Ectodermal cell (in vitro differentiated cells): Measurements from ENCODE around the gene PGBD5.

Experiments
- H3K27ac ChIP-seq: 2 replicates; pipeline ENCODE4 v1.7.0; 2013; ENCODE audit warnings: mild to moderate bottlenecking, low read depth, low read length; ENCODE audit not compliant: insufficient read depth, poor library complexity, severe bottlenecking
- H3K27me3 ChIP-seq: 2 replicates; pipeline ENCODE4 v1.7.0; 2013; ENCODE audit warnings: mild to moderate bottlenecking, low read length; ENCODE audit not compliant: insufficient read depth, control insufficient read depth, poor library complexity, severe bottlenecking
- H3K36me3 ChIP-seq: one replicate; pipeline ENCODE4 v1.7.0; 2013; ENCODE audit warnings: low read length; ENCODE audit not compliant: control insufficient read depth, insufficient read depth
- H3K4me1 ChIP-seq: one replicate; pipeline ENCODE4 v1.7.0; 2013; ENCODE audit warnings: low read length; ENCODE audit not compliant: control insufficient read depth, insufficient read depth
- H3K4me3 ChIP-seq: 2 replicates; pipeline ENCODE4 v1.7.0; 2013; ENCODE audit warnings: low read depth, low read length, control low read depth; ENCODE audit not compliant: insufficient read depth
- H3K9me3 ChIP-seq: 2 replicates; pipeline ENCODE4 v1.7.0; 2013; ENCODE audit warnings: mild to moderate bottlenecking, low read length, moderate library complexity; ENCODE audit not compliant: control insufficient read depth
- WGBS, 2 experiments: methylation state at CpG; one replicate each; pipeline ENCODE4 v1.1.7; 2013; ENCODE audit warnings: missing lambda C conversion rate in 2 of 2; 5-methylcytosine and 5-hydroxymethylcytosine counted together

Gene PGBD5

DNA sequence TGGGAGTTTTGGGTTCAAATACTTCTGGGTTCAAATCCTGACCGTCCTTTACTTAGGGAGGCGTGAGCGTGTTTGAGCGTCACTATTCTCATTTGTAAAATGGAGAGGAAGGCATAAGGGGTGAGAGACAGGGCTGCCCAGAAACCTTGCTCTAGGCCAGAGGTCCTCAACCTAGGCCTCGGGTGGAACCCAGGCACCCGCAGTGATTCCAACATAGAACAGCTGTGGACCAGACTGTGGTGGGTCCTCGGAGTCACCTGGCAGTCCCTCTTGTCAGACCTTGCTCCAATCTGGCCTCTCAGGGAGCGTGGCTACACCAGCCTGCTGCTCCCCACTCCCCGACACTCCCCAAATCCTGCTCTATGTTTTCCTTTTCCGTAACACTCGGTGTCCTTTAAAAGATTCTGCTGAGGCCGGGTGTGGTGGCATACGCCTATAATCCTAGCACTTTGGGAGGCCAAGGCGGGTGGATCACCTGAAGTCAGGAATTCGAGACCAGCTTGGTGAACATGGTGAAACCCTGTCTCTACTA, 116.4 kb downstream of the PGBD5 start:
- Histone ChIP-seq H3K4me3 (no peak overlapping the region), H3K27me3 (no peaks in the 10 kb centered on the region), H3K36me3 (no peaks in the 10 kb centered on the region), H3K9me3 (no peaks in the 10 kb centered on the region), H3K4me1 (peaks cover 4% of the 10 kb centered on the region), H3K27ac (no peak overlapping the region)
- WGBS, 2 experiments: 90 to 92% methylated on average over 15 of the region's 15 CpGs

DNA sequence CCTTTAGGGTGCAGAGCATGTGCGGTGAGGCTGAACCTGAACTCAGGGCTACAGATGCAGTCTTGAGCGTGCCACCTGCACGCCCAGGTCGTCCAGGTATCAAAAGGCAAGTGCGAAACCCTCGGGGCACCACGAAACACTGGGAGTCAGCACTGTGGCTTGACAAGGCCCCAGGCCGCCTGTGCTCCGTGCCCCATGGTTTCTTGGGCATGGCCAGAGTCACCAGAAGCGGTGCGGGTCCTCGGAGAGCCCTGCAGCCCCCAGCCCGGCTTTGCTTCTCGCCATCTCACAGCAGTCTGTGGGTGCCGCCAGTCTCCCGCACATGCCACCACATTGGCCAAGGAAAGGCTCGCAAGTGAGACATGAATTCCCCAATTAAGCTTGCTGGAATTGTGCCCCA, 117.3 kb downstream of the PGBD5 start:
- Histone ChIP-seq H3K36me3 (no peaks in the 10 kb centered on the region), H3K4me3 (no peak overlapping the region), H3K9me3 (no peaks in the 10 kb centered on the region), H3K4me1 (peaks cover 4% of the 10 kb centered on the region), H3K27ac (no peak overlapping the region), H3K27me3 (no peaks in the 10 kb centered on the region)
- 94 to 97% methylated on average over 17 of the region's 17 CpGs for WGBS, 2 experiments

DNA sequence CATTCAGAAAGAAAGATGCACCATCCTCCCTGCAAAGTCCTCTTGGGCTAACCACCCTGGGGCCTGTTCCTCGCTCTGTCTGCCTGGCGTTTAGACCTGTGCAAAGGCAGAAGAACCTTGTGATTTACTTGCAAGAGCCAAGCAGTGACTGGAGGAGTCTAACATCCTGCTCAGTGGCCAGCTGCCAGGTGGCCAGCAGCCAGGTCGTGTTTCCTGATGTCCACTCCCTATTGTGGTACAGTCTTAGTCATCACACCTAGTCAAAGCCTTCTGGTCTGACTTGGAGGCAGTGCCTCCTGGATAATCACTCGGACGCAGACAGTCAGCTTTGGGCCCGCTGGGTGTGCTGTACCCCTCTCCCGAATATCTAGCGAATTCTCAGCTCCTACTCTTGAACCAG, 118.1 kb downstream of the PGBD5 start:
- Histone ChIP-seq H3K4me1 (peaks cover 4% of the 10 kb centered on the region), H3K36me3 (no peaks in the 10 kb centered on the region), H3K9me3 (no peaks in the 10 kb centered on the region), H3K4me3 (no peak overlapping the region), H3K27me3 (no peaks in the 10 kb centered on the region), H3K27ac (no peak overlapping the region)
- WGBS, 2 experiments: 91 to 93% methylated on average over 8 of the region's 8 CpGs

DNA sequence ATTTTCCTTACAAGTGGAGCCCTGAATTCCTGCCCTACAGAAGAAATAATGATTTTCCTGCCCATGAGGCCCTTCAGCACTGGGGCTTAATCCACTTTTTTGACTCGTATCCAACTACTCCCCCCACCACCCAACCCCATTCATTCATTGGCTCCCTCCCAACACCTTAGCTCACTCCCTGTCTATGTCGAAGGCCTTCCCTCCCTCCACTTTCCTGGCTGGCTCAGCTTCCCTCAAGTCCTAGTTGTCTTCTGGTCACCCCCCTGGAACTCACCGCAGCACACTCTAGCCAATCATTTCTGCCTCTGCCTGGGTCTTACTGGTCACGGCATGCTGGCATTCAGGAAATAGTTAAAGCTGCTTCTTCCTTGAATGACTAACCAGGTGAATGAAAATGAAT, 118.9 kb downstream of the PGBD5 start:
- Histone ChIP-seq H3K9me3 (no peaks in the 10 kb centered on the region), H3K4me3 (no peak overlapping the region), H3K36me3 (no peaks in the 10 kb centered on the region), H3K4me1 (peaks cover 4% of the 10 kb centered on the region), H3K27ac (no peak overlapping the region), H3K27me3 (no peaks in the 10 kb centered on the region)
- WGBS, 2 experiments: 66 to 72% methylated on average over 4 of the region's 4 CpGs

DNA sequence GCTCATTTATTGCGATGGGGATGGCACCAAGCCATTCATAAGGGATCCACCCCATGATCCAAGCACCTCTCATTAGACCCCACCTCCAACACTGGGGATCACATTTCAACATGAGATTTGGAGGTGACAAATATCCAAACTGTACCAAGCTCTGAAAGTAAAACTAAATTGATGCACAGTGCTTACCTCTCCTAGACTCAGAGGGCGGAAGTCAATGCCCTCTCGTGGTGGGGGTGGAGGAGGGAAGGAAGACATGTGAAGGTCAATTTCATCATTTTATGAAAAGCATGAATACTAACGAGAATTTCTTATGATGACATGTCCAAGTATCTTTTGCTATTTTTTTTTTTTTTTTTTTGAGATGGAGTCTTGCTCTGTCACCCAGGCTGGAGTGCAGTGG, 120.0 kb downstream of the PGBD5 start:
- H3K9me3 ChIP-seq: no peaks in the 10 kb centered on the region
- peaks cover 4% of the 10 kb centered on the region for H3K4me1 ChIP-seq
- H3K27ac ChIP-seq: no peak overlapping the region
- no peaks in the 10 kb centered on the region for H3K36me3 ChIP-seq
- H3K4me3 ChIP-seq: no peak overlapping the region
- no peaks in the 10 kb centered on the region for H3K27me3 ChIP-seq
- 94 to 99% methylated on average over 4 of the region's 4 CpGs for whole genome bisulfite sequencing, 2 experiments

DNA sequence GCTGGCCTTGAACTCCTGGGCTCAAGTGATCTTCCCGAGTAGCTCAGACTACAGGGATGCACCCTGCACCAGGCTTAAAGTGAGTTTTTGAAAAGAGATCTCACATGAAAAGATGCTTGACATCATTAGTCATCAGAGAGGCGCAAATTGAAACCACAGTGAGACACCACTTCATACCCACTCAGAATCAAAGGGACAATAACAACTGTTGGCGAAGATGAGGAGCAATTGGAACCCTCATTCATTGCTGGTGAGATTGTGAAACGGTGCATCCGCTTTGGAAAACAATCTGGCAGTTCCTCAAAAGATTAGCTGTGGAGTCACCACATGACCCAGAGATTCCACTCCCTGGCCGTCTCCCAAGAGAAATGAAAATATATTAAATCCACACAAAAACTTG, 122.3 kb downstream of the PGBD5 start:
- H3K9me3 ChIP-seq: no peaks in the 10 kb centered on the region
- no peaks in the 10 kb centered on the region for H3K36me3 ChIP-seq
- no peak overlapping the region for H3K27ac ChIP-seq
- no peaks in the 10 kb centered on the region for H3K27me3 ChIP-seq
- H3K4me3 ChIP-seq: no peak overlapping the region
- WGBS, 2 experiments: 90 to 94% methylated on average over 6 of the region's 6 CpGs
- H3K4me1 ChIP-seq: peaks cover 4% of the 10 kb centered on the region

DNA sequence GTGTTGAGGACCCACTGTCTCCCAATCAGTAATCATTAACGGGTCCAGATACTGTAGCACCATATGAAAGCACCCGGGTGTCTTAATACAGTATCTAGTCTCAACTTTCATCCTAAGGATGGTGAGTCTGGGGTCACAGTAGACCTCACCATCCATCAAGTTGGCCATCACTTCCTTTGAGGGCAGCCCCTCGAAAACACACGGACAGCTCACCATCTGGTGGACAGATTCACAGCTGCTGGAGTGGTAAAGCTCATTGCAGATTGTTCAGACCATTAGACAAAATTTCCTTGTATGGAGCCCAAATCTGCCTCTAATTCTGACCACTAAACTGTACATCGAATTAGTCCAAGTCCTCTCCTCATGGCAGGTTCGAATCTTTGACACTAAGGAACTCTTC, 123.1 kb downstream of the PGBD5 start:
- Histone ChIP-seq H3K4me1 (peaks cover 4% of the 10 kb centered on the region), H3K36me3 (no peaks in the 10 kb centered on the region), H3K4me3 (no peak overlapping the region), H3K27me3 (no peaks in the 10 kb centered on the region), H3K9me3 (no peaks in the 10 kb centered on the region), H3K27ac (no peak overlapping the region)
- WGBS, 2 experiments: 94 to 97% methylated on average over 6 of the region's 6 CpGs

DNA sequence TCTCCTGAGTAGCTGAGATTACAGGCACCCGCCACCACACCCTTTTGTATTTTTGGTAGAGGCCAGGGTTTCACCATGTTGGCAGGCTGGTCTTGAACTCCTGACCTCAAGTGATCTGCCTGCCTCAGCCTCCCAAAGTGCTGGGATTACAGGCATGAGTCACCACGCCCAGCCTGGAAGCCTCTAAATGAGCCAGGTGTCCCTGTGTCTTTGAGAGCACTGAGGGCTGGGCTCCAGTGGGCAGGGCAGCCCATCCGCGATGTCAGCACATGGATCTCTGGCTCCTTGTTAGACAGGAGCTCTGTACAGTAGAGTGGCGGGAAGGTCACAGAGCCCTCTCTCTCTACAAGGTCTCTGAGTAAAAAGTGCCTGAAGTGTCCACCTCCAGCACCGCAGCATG, 124.3 kb downstream of the PGBD5 start:
- 94 to 96% methylated on average over 6 of the region's 6 CpGs for WGBS, 2 experiments
- no peaks in the 10 kb centered on the region for H3K9me3 ChIP-seq
- H3K4me3 ChIP-seq: no peak overlapping the region
- H3K27me3 ChIP-seq: no peaks in the 10 kb centered on the region
- no peaks in the 10 kb centered on the region for H3K36me3 ChIP-seq
- H3K27ac ChIP-seq: no peak overlapping the region
- H3K4me1 ChIP-seq: no peaks in the 10 kb centered on the region

DNA sequence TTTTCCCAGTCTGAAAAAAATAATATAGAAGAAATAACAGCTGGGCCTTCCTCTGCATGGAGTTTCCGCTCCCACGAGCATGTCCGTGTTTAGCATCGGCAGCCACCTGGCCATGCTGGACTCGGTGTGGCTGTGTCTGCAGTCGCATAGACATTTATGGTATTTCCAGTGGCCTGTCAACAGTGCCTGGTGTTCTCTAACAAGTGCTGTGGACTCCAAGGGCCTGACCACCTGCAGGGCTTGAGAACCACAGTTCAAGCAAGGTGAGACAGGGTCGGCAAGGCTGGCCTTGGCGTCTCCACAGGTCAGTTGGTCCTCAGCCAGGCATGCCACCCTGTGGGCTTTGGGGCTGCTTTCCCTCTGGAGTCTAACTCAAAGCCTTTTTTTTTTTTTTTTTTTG, 124.8 kb downstream of the PGBD5 start:
- no peaks in the 10 kb centered on the region for H3K9me3 ChIP-seq
- H3K4me1 ChIP-seq: no peaks in the 10 kb centered on the region
- H3K36me3 ChIP-seq: no peaks in the 10 kb centered on the region
- WGBS, 2 experiments: 94 to 96% methylated on average over 8 of the region's 8 CpGs
- H3K27ac ChIP-seq: no peak overlapping the region
- no peak overlapping the region for H3K4me3 ChIP-seq
- H3K27me3 ChIP-seq: no peaks in the 10 kb centered on the region

DNA sequence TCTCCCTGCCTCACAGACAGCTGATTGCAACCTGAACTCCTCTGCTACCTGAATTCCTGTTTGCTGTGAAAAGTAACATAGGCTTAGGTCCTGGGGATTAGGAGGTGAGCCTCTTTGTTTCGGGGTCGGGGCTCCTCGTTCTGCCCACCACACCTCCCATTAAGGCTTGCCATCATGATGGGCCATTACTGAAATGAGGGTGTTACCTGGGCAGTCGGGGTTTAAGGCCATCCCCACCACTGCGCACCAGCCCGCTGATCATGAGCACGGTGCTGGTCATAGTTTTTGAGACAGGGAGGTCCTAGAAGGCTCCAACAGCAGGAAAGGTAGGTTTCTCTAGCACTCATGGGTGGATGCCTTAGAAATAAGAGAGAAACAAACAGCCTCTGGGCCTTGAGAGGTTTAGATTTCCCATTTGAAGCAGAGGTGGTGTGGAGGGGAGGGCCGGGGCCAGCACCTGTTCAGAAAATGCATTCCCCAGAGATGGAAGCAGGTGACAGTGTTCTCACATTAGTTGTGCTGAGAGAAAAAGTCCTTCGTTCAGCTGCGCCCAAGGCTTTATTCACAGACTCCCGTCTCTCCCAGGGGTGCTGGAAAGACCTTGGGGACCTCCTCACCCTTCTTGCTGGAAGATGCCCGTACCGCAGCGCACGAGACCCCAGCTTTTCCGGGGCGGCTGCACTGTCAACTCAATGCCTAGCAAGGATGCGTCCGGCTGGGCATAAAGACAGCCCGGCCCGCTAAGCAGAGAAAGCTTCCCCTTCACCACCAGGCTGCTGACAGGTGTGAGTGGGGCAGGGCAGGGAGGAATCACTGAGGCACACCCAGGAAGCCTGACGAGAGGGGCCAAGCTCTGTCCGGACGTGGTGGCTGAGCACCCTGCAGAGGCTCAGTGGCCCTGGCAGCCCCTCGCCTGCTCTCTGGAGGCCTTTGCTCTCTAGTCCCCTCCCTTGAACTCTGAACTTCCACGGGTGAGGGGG, 125.5 kb downstream of the PGBD5 start:
- Histone ChIP-seq H3K9me3 (no peaks in the 10 kb centered on the region), H3K4me3 (no peak overlapping the region), H3K27ac (no peak overlapping the region), H3K27me3 (no peaks in the 10 kb centered on the region), H3K36me3 (no peaks in the 10 kb centered on the region), H3K4me1 (no peaks in the 10 kb centered on the region)
- 94 to 95% methylated on average over 25 to 26 of the region's 26 CpGs for WGBS, 2 experiments
